ENCODE data around the gene UBE2U. TPM values are rescaled to one million over a fixed set of nuclear protein-coding genes. Genes with fewer than 3 reads are reported as not detected.

Gene UBE2U
- total RNA-seq, 1 donor from 2014 or later, result not detected

DNA sequence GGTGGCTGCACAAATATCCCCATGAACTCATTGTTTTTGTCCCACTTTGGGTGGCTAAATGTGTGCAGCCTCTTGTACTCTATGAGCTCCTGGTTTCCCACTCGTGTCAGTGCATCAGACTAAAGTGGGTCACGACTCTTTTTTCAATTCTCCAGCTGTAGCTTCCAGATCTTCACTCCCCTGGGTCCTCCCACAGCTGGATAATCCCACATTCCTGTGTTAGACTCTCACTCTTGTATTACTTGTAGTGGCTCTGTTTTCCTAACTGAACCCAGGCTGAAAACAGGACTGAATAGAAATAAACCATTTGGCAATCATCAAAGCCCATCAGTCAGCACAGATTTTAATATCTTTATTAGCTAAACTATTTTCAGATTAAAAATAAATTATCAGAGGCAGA, 60.4 kb downstream of the UBE2U start:
- Histone ChIP-seq H3K9me3 (no peaks in the 10 kb centered on the region), H3K4me1 (no peaks in the 10 kb centered on the region), H3K27me3 (peaks cover 8% of the 10 kb centered on the region), H3K36me3 (no peaks in the 10 kb centered on the region), H3K27ac (no peak overlapping the region), H3K4me3 (no peak overlapping the region)
- intact Hi-C loops (cut with DNase I), result no loop called here
- TF ChIP-seq, protein P1, sequence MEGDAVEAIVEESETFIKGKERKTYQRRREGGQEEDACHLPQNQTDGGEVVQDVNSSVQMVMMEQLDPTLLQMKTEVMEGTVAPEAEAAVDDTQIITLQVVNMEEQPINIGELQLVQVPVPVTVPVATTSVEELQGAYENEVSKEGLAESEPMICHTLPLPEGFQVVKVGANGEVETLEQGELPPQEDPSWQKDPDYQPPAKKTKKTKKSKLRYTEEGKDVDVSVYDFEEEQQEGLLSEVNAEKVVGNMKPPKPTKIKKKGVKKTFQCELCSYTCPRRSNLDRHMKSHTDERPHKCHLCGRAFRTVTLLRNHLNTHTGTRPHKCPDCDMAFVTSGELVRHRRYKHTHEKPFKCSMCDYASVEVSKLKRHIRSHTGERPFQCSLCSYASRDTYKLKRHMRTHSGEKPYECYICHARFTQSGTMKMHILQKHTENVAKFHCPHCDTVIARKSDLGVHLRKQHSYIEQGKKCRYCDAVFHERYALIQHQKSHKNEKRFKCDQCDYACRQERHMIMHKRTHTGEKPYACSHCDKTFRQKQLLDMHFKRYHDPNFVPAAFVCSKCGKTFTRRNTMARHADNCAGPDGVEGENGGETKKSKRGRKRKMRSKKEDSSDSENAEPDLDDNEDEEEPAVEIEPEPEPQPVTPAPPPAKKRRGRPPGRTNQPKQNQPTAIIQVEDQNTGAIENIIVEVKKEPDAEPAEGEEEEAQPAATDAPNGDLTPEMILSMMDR (IDR thresholded peaks at IDR 0.05), result no peak
- ATAC-seq (no peak), DNase-seq (no peak)

GRCh38 chr1:64265141-64265540, 61.7 kb downstream of the UBE2U start:
- intact Hi-C loops (cut with DNase I), result no loop called here
- Histone ChIP-seq H3K9me3 (no peaks in the 10 kb centered on the region), H3K4me1 (no peaks in the 10 kb centered on the region), H3K27ac (no peak overlapping the region), H3K27me3 (peaks cover 8% of the 10 kb centered on the region), H3K4me3 (no peak overlapping the region), H3K36me3 (no peaks in the 10 kb centered on the region)
- TF ChIP-seq, protein P1 (IDR thresholded peaks at IDR 0.05), result no peak
- no peak for DNase-seq
- no peak for ATAC-seq

DNA sequence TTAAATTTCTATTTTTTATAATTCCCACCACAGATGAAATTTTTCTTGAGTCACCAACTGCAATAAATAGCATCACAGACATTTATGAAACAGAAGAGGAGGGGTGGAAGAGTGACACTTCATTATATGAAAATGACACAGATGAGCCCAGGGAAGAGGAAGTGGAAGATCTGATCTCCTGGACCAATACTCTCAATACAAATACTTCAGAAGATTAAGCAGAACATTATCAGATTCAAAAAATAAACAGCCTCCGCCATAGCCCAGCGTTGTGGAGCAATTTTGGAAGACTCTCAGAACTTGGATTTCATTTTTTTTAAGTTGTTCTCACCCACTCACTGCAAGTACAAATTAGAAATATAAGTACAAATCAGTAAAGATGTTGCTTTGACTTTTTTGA, 63.6 kb downstream of the UBE2U start:
- ATAC-seq, result no peak
- TF ChIP-seq, protein P1 (IDR thresholded peaks at IDR 0.05), result no peak
- intact Hi-C loops (cut with DNase I), result no loop called here
- no peak overlapping the region for H3K27ac ChIP-seq
- no peaks in the 10 kb centered on the region for H3K4me1 ChIP-seq
- H3K27me3 ChIP-seq, result no peaks in the 10 kb centered on the region
- H3K9me3 ChIP-seq, result no peaks in the 10 kb centered on the region
- no peaks in the 10 kb centered on the region for H3K36me3 ChIP-seq
- DNase-seq, result no peak
- H3K4me3 ChIP-seq, result no peak overlapping the region

DNA sequence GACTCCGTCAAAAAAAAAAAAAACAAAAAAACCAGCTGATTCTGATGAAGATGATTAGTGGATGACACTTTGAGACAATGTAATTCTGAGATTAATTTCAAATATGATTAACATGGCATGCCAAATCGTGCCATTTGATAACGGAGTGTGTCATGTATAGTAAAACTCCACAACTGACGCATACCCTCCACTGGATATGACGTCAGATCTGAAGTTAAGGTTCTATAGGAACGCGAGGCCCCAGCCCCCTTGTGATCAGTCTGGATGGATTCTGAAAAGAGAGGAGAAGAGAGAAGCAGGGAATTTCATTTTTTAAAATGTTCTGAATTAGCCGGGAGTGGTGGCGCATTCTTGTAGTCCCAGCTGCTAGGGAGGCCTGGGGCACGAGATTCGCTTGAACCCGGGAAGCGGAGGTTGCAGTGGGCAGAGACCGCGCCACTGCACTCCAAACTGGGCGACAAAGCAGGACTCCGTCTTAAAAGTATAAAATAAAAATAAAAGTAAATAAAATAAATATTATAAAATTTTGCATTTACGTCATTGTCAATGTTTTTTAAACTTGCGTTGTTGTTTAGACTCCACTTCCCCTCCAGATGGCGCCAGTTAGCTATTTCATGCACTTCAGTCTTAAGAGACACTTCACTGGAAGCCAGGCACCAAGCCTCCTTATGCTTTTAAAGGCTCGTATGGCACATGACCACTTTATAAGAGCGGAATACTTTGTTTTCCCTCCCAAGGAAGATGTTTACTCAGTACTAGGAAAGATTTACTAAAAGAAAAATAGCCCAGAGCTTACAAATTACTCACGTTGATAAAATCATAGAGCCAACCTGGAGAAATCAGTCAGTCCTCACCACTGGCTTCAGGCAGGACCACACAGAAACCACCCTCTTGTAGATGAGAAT, 65.5 kb downstream of the UBE2U start:
- TF ChIP-seq, protein P1 (IDR thresholded peaks at IDR 0.05), result peak; percentile 84
- no peaks in the 10 kb centered on the region for H3K9me3 ChIP-seq
- H3K27ac ChIP-seq, result no peak overlapping the region
- no peak for DNase-seq
- peak; percentile 96 for ATAC-seq
- no peaks in the 10 kb centered on the region for H3K27me3 ChIP-seq
- no peaks in the 10 kb centered on the region for H3K36me3 ChIP-seq
- no peak overlapping the region for H3K4me3 ChIP-seq
- intact Hi-C loops (cut with DNase I), result no loop called here
- H3K4me1 ChIP-seq, result no peaks in the 10 kb centered on the region

DNA sequence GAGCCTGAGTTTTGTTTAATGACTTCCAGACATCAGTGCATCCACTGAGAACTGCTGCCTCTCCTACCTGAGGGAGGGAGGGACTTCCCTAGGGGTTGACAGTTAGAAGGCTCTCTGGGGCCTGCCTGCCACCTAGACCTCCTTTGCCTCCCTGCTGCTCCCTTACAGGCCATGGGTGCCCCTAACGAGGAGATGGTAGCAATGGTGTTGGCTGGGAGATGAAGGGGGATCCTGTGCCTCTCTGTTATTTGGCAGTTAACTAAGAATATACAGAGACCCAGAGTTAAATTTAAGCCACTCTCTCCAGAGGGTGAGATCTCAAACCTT, 66.1 kb downstream of the UBE2U start:
- Histone ChIP-seq H3K9me3 (no peaks in the 10 kb centered on the region), H3K4me3 (no peak overlapping the region), H3K4me1 (no peaks in the 10 kb centered on the region), H3K27me3 (no peaks in the 10 kb centered on the region), H3K36me3 (no peaks in the 10 kb centered on the region), H3K27ac (no peak overlapping the region)
- DNase-seq, result no peak
- TF ChIP-seq, protein P1 (IDR thresholded peaks at IDR 0.05), result no peak
- intact Hi-C loops (cut with DNase I), result no loop called here
- ATAC-seq, result peak; percentile 45

Measured in upper lobe of right lung (tissue), 1 donor.